GM12891 (cell line): ENCODE data around the gene NPHS1.

Source experiments
- POLR2A ChIP-seq: IDR thresholded peaks from 2 replicates; pipeline ENCODE4 v1.6.1; 2011; ENCODE audit warnings: low read depth, low read length, control low read depth
- POLR2AphosphoS5 ChIP-seq: IDR thresholded peaks from 2 replicates; pipeline ENCODE4 v1.6.1; 2011; ENCODE audit warnings: low read depth, low read length, control low read depth
- POU2F2 ChIP-seq: IDR thresholded peaks from 2 replicates; pipeline ENCODE4 v1.6.1; 2011; ENCODE audit warnings: low read depth, mild to moderate bottlenecking, control low read depth, low read length, moderate library complexity
- TAF1 ChIP-seq: IDR thresholded peaks from 2 replicates; pipeline ENCODE4 v1.6.1; 2011; ENCODE audit warnings: low read depth, low read length, control low read depth

DNA sequence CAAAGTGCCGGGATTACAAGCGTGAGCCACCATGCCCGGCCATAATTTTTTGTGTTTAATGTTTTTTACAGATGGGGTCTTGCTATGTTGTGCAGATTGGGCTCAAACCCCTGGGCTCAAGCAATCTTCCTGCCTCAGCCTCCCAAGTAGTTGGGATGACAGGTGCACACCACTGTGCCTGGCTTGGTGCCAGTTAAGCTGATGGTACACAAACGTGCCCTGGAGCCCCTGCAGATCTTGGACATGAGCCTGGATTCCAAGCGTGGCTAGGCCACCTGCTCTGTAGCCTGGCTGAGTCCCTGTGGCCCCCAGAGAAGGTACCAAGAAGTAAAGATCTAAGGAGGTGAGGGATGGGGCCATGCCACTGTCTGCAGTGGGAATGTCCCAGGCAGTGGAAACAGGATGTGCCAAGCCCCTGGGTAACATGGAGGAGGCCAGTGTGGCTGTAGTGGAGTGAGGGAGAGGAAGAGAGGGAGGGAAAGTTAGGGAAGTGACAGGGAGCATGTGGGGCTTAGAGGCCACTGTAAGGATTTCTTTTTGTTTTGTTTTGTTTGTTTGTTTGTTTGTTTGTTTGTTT lies 46.7 kb downstream of the NPHS1 start:
- TF ChIP-seq POLR2A (no peak), POLR2AphosphoS5 (no peak), TAF1 (no peak), POU2F2 (no peak)
